Prostate gland (tissue), 2 donors: Measurements from ENCODE around the gene APOBEC3H. TPM values are rescaled to one million over a fixed set of nuclear protein-coding genes. Genes with fewer than 3 reads are reported as not detected.

Source experiments
- DNase-seq: peaks from one replicate; pipeline ENCODE4 v3.0.0-alpha.2; 2019; ENCODE audit warnings: low spot score
- H3K27ac ChIP-seq, 2 donors: fragments of 200-600 bp; sonication (generic); 2 replicates each; pipeline ENCODE4 v1.5.1; 2017 to 2019
- H3K27me3 ChIP-seq: fragments of 200-600 bp; sonication (generic); replicated peaks from 2 replicates; pipeline ENCODE4 v1.5.1; 2019; ENCODE audit not compliant: insufficient read depth
- H3K36me3 ChIP-seq, 2 donors: fragments of 200-600 bp; sonication (generic); 1 replicate in 1 of 2; 2 replicates in 1 of 2; pipeline versions ENCODE4 v1.5.1 to v1.8.1; 2017 to 2019
- H3K4me1 ChIP-seq: fragments of 200-600 bp; sonication (generic); replicated peaks from 2 replicates; pipeline ENCODE4 v1.5.1; 2019
- H3K4me3 ChIP-seq, 2 donors: fragments of 200-600 bp; sonication (generic); 2 replicates each; pipeline ENCODE4 v1.5.1; 2017 to 2019
- H3K9me3 ChIP-seq: fragments of 200-600 bp; sonication (generic); 2 replicates; pipeline ENCODE4 v1.5.1; 2017
- POLR2A ChIP-seq: fragments of 450-650 bp; IDR thresholded peaks from one replicate; pipeline ENCODE4 v1.6.1; 2016; ENCODE audit warnings: antibody characterized with exemption, mild to moderate bottlenecking
- POLR2AphosphoS5 ChIP-seq: sonication (generic); formaldehyde crosslinking; IDR thresholded peaks from one replicate; pipeline ENCODE4 v1.6.1; 2017; ENCODE audit warnings: antibody characterized with exemption
- WGBS: methylation state at CpG from one replicate; pipeline ENCODE4 v1.1.5; 2018; 5-methylcytosine and 5-hydroxymethylcytosine counted together
- intact Hi-C: fragments of 100-400 bp; cut with DNase I; formaldehyde crosslinking; loops from one replicate; pipeline ENCODE4 v1.14.2; 2022
- total RNA-seq, 2 donors: library from RNA; depleted of rRNA; stranded (reverse); fragments of >200 nt; gene quantifications; one replicate each; pipeline ENCODE4 v1.1.0, GENCODE V29; 2016
- TF ChIP-seq, protein P1 (sequence below), 4 experiments: fragments of 200-600 bp in 2 of 4; fragments of 450-650 bp in 2 of 4; sonication (generic) in 2 of 4; IDR thresholded peaks; 1 replicate in 3 of 4; 2 replicates in 1 of 4; pipeline ENCODE4 v1.5.1; 2016 to 2019; ENCODE audit warnings: antibody characterized with exemption in 4 of 4, mild to moderate bottlenecking in 2 of 4, moderate library complexity in 2 of 4

Gene APOBEC3H
- total RNA-seq, 2 donors from 2014 or later, result 4.1 TPM; not detected in 1

GRCh38 chr22:39091126-39092081 lies 5.6 kb upstream of the APOBEC3H start:
- Histone ChIP-seq H3K27me3 (no peaks in the 10 kb centered on the region), H3K36me3 (no peaks in the 10 kb centered on the region), H3K27ac (no peak overlapping the region), H3K4me1 (no peaks in the 10 kb centered on the region), H3K4me3 (no peak overlapping the region), H3K9me3 (no peaks in the 10 kb centered on the region)
- DNase-seq, result no peak
- 78% methylated on average over 23 of the region's 23 CpGs for WGBS
- no peak for TF ChIP-seq POLR2A
- no peak for TF ChIP-seq POLR2AphosphoS5
- TF ChIP-seq, protein P1, sequence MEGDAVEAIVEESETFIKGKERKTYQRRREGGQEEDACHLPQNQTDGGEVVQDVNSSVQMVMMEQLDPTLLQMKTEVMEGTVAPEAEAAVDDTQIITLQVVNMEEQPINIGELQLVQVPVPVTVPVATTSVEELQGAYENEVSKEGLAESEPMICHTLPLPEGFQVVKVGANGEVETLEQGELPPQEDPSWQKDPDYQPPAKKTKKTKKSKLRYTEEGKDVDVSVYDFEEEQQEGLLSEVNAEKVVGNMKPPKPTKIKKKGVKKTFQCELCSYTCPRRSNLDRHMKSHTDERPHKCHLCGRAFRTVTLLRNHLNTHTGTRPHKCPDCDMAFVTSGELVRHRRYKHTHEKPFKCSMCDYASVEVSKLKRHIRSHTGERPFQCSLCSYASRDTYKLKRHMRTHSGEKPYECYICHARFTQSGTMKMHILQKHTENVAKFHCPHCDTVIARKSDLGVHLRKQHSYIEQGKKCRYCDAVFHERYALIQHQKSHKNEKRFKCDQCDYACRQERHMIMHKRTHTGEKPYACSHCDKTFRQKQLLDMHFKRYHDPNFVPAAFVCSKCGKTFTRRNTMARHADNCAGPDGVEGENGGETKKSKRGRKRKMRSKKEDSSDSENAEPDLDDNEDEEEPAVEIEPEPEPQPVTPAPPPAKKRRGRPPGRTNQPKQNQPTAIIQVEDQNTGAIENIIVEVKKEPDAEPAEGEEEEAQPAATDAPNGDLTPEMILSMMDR (IDR thresholded peaks at IDR 0.05), result no peak
- intact Hi-C loops, result no loop called here

DNA sequence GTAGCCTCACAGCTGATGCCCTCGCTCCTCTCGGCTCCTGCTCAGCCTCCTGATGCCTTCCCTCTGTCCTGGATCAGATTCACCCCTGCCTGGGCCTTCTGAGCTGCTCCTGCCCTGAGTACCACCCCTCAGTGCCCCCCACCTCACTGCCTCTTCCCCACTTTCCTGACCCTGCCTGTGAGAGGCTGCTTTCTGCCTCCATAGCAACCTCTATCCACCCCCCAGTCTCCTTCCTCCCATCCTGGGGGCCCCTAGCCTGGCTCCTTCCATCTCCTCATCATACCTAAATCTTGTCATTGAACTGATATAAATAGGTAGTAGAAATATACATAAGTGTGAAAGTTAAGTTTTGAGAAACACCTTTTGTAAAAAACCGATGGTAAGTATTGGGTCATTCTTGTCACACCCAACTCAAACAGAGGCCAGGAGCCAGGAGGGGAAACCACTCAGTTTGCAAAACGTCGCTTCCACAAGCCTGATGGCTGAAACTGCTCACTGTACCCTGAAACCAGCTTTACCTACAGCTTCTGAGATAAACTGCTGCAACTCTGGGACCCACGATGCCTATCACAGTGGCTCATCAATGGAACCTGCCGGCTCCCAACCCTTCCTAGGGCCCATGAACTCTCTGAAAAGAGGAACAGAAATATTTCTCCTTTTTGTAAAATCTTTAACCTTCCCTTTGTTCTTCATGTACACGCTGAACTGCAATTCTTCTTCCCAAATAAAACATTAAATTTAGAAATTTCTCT lies 4.8 kb upstream of the APOBEC3H start:
- no peak overlapping the region for H3K4me3 ChIP-seq
- no peaks in the 10 kb centered on the region for H3K9me3 ChIP-seq
- intact Hi-C loops, result no loop called here
- no peaks in the 10 kb centered on the region for H3K4me1 ChIP-seq
- TF ChIP-seq POLR2AphosphoS5, result no peak
- TF ChIP-seq POLR2A, result no peak
- TF ChIP-seq, protein P1 (IDR thresholded peaks at IDR 0.05), result no peak
- 74% methylated on average over 8 of the region's 8 CpGs for WGBS
- H3K27ac ChIP-seq, result no peak overlapping the region
- DNase-seq, result no peak
- H3K27me3 ChIP-seq, result no peaks in the 10 kb centered on the region
- H3K36me3 ChIP-seq, result no peaks in the 10 kb centered on the region

GRCh38 chr22:39094717-39095389 lies 2.2 kb upstream of the APOBEC3H start:
- 88% methylated on average over 14 of the region's 14 CpGs for WGBS
- intact Hi-C loops, result no loop called here
- TF ChIP-seq POLR2A (no peak), POLR2AphosphoS5 (no peak)
- TF ChIP-seq, protein P1 (IDR thresholded peaks at IDR 0.05), result no peak
- Histone ChIP-seq H3K4me3 (no peak overlapping the region), H3K36me3 (no peaks in the 10 kb centered on the region), H3K27me3 (no peaks in the 10 kb centered on the region), H3K9me3 (no peaks in the 10 kb centered on the region), H3K4me1 (no peaks in the 10 kb centered on the region), H3K27ac (no peak overlapping the region)
- no peak for DNase-seq

DNA sequence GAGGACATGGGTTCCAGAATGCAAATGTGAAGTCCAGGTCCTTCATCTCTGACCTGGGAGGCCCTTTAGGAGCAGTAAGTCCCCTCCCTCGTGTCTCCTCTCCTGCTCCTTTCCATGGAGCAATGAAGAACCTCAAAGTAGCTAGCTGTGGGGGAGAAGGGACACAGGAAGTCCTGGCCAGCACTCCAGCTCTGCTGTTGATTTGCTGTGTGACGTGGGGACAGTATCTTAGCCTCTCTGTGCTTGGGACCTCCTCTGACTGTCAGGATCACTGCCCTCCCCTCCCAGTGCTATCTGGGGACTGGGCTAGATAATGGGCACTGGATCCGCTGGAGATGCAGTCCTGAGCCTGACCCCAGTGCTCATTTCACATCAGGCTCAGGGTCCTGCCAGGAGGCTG lies 1.1 kb upstream of the APOBEC3H start:
- no peaks in the 10 kb centered on the region for H3K36me3 ChIP-seq
- 92% methylated on average over 3 of the region's 3 CpGs for WGBS
- no peak for DNase-seq
- intact Hi-C loops, result no loop called here
- H3K4me3 ChIP-seq, result no peak overlapping the region
- no peak overlapping the region for H3K27ac ChIP-seq
- no peaks in the 10 kb centered on the region for H3K9me3 ChIP-seq
- TF ChIP-seq POLR2A, result no peak
- TF ChIP-seq, protein P1 (IDR thresholded peaks at IDR 0.05), result no peak
- TF ChIP-seq POLR2AphosphoS5, result no peak
- no peaks in the 10 kb centered on the region for H3K27me3 ChIP-seq
- no peaks in the 10 kb centered on the region for H3K4me1 ChIP-seq
